ENCODE data around the gene PLEKHA6.

GRCh38 chr1:204249736-204250427 is 109.8 kb downstream of the PLEKHA6 start:
- TF ChIP-seq POLR2AphosphoS5 (IDR thresholded peaks at IDR 0.05) (no peak), CTCF (IDR thresholded peaks at IDR 0.05) (no peak)

Measured in prostate gland (tissue), 2 donors.